ENCODE measurements around the gene CADPS2. TPM values are rescaled to one million over a fixed set of nuclear protein-coding genes. Genes with fewer than 3 reads are reported as not detected.

CADPS2 gene
- total and polyA plus RNA-seq, 2 donors (not counting 1 experiment from before 2014, with no cell fraction given), result 11.5 to 32.2 TPM

GRCh38 chr7:122578350-122578749 lies 307.9 kb downstream of the CADPS2 start:
- DNase-seq (ENCODE audit: low read depth in 2 of 2), result no peak
- no peak overlapping the region for H3K4me2 ChIP-seq (ENCODE audit: extremely low read depth, insufficient read depth, low read length)
- no peaks in the 10 kb centered on the region for H3K27me3 ChIP-seq (ENCODE audit: control insufficient read depth, insufficient read depth, low read length)
- no peak overlapping the region for H2AFZ ChIP-seq (ENCODE audit: low read length)
- H3K79me2 ChIP-seq (ENCODE audit: control insufficient read depth, insufficient read depth, low read length), result no peaks in the 10 kb centered on the region
- H3K4me3 ChIP-seq (replicated peaks in 1 of 4; ENCODE audit: control extremely low read depth in 1 of 4, insufficient read depth in 1 of 4, low read depth in 3 of 4, low read length in 4 of 4), result no peak overlapping the region
- no peak overlapping the region for H3K9ac ChIP-seq (ENCODE audit: insufficient read depth, low read length)
- H3K4me1 ChIP-seq (ENCODE audit: control insufficient read depth, extremely low read depth, insufficient read depth, low read length), result no peaks in the 10 kb centered on the region
- H4K20me1 ChIP-seq (ENCODE audit: control insufficient read depth, extremely low read depth, insufficient read depth, low read length), result no peaks in the 10 kb centered on the region
- TF ChIP-seq EZH2 (IDR thresholded peaks at IDR 0.05; ENCODE audit: low read length, missing control alignments) (no peak), CTCF (conservative IDR thresholded peaks at IDR 0.05 in 1 of 2, IDR thresholded peaks at IDR 0.05 in 1 of 2; ENCODE audit: low read depth in 1 of 2, low read length in 2 of 2) (no peak)
- H3K36me3 ChIP-seq (ENCODE audit: control insufficient read depth, insufficient read depth, low read length), result no peaks in the 10 kb centered on the region
- no peak overlapping the region for H3K27ac ChIP-seq (ENCODE audit: insufficient read depth, low read length)
- H3K9me3 ChIP-seq (ENCODE audit: control insufficient read depth, insufficient read depth, low read depth, low read length), result no peaks in the 10 kb centered on the region

- H3K4me2 ChIP-seq (ENCODE audit: extremely low read depth, insufficient read depth, low read length), result no peak overlapping the region
Observed at GRCh38 chr7:122577449-122578003, 308.7 kb downstream of the CADPS2 start.

GRCh38 chr7:122572706-122573105 lies 313.6 kb downstream of the CADPS2 start:
- H3K9me3 ChIP-seq (ENCODE audit: control insufficient read depth, insufficient read depth, low read depth, low read length), result no peaks in the 10 kb centered on the region
- no peak for TF ChIP-seq EZH2 (IDR thresholded peaks at IDR 0.05; ENCODE audit: low read length, missing control alignments)
- no peak for TF ChIP-seq CTCF (conservative IDR thresholded peaks at IDR 0.05 in 1 of 2, IDR thresholded peaks at IDR 0.05 in 1 of 2; ENCODE audit: low read depth in 1 of 2, low read length in 2 of 2)
- no peak overlapping the region for H3K9ac ChIP-seq (ENCODE audit: insufficient read depth, low read length)
- no peaks in the 10 kb centered on the region for H3K27me3 ChIP-seq (ENCODE audit: control insufficient read depth, insufficient read depth, low read length)
- H3K27ac ChIP-seq (ENCODE audit: insufficient read depth, low read length), result no peak overlapping the region
- no peak for DNase-seq (ENCODE audit: low read depth in 2 of 2)
- H3K4me3 ChIP-seq (replicated peaks in 1 of 4; ENCODE audit: control extremely low read depth in 1 of 4, insufficient read depth in 1 of 4, low read depth in 3 of 4, low read length in 4 of 4), result no peak overlapping the region
- H3K79me2 ChIP-seq (ENCODE audit: control insufficient read depth, insufficient read depth, low read length), result no peaks in the 10 kb centered on the region
- no peaks in the 10 kb centered on the region for H4K20me1 ChIP-seq (ENCODE audit: control insufficient read depth, extremely low read depth, insufficient read depth, low read length)
- no peaks in the 10 kb centered on the region for H3K4me1 ChIP-seq (ENCODE audit: control insufficient read depth, extremely low read depth, insufficient read depth, low read length)
- no peak overlapping the region for H3K4me2 ChIP-seq (ENCODE audit: extremely low read depth, insufficient read depth, low read length)
- no peak overlapping the region for H2AFZ ChIP-seq (ENCODE audit: low read length)
- no peaks in the 10 kb centered on the region for H3K36me3 ChIP-seq (ENCODE audit: control insufficient read depth, insufficient read depth, low read length)

More at GRCh38 chr7:122577449-122578003, 308.7 kb downstream of the CADPS2 start:
- H3K79me2 ChIP-seq (ENCODE audit: control insufficient read depth, insufficient read depth, low read length), result no peaks in the 10 kb centered on the region
- no peaks in the 10 kb centered on the region for H3K9me3 ChIP-seq (ENCODE audit: control insufficient read depth, insufficient read depth, low read depth, low read length)
- TF ChIP-seq EZH2 (IDR thresholded peaks at IDR 0.05; ENCODE audit: low read length, missing control alignments) (no peak), CTCF (conservative IDR thresholded peaks at IDR 0.05 in 1 of 2, IDR thresholded peaks at IDR 0.05 in 1 of 2; ENCODE audit: low read depth in 1 of 2, low read length in 2 of 2) (no peak)
- no peak overlapping the region for H3K4me3 ChIP-seq (replicated peaks in 1 of 4; ENCODE audit: control extremely low read depth in 1 of 4, insufficient read depth in 1 of 4, low read depth in 3 of 4, low read length in 4 of 4)
- H3K36me3 ChIP-seq (ENCODE audit: control insufficient read depth, insufficient read depth, low read length), result no peaks in the 10 kb centered on the region
- H3K27me3 ChIP-seq (ENCODE audit: control insufficient read depth, insufficient read depth, low read length), result no peaks in the 10 kb centered on the region
- H3K4me1 ChIP-seq (ENCODE audit: control insufficient read depth, extremely low read depth, insufficient read depth, low read length), result no peaks in the 10 kb centered on the region
- DNase-seq (ENCODE audit: low read depth in 2 of 2), result no peak
- no peak overlapping the region for H2AFZ ChIP-seq (ENCODE audit: low read length)
- H4K20me1 ChIP-seq (ENCODE audit: control insufficient read depth, extremely low read depth, insufficient read depth, low read length), result no peaks in the 10 kb centered on the region
- no peak overlapping the region for H3K27ac ChIP-seq (ENCODE audit: insufficient read depth, low read length)
- no peak overlapping the region for H3K9ac ChIP-seq (ENCODE audit: insufficient read depth, low read length)
